Dermis blood vessel endothelial cell (primary cell): Measurements from ENCODE around the gene JARID2. TPM values are rescaled to one million over a fixed set of nuclear protein-coding genes. Genes with fewer than 3 reads are reported as not detected.
A peak's percentile ranks its signal among the peaks of the same experiment; 100 is the strongest.

Experiments
- DNase-seq: peaks from one replicate; pipeline ENCODE4 v3.0.0; 2010
- total RNA-seq: library from RNA; depleted of rRNA; stranded (reverse); fragments of >200 nt; gene quantifications from 2 replicates; pipeline ENCODE4 v1.2.3, GENCODE V29; 2014

Gene JARID2
- total RNA-seq, 1 donor from 2014 or later: 15.3 TPM

GRCh38 chr6:15449011-15449410, 203.1 kb downstream of the JARID2 start:
- DNase-seq: peak; percentile 30

GRCh38 chr6:15451738-15452137, 205.9 kb downstream of the JARID2 start:
- no peak for DNase-seq

- no peak for DNase-seq
Observed at GRCh38 chr6:15452182-15452941, 206.5 kb downstream of the JARID2 start.

GRCh38 chr6:15453186-15453585, 207.3 kb downstream of the JARID2 start:
- DNase-seq: peak; percentile 60

GRCh38 chr6:15453622-15454021, 207.8 kb downstream of the JARID2 start:
- DNase-seq: no peak

GRCh38 chr6:15456422-15456821, 210.6 kb downstream of the JARID2 start:
- DNase-seq: no peak

- no peak for DNase-seq
Observed at GRCh38 chr6:15457121-15457650, 211.3 kb downstream of the JARID2 start.

GRCh38 chr6:15458021-15458459, 212.2 kb downstream of the JARID2 start:
- DNase-seq: no peak

- no peak for DNase-seq
Observed at GRCh38 chr6:15460110-15460727, 214.3 kb downstream of the JARID2 start.

GRCh38 chr6:15461127-15461944, 215.5 kb downstream of the JARID2 start:
- no peak for DNase-seq

- DNase-seq: no peak
Observed at GRCh38 chr6:15462256-15462655, 216.4 kb downstream of the JARID2 start.

- no peak for DNase-seq
Observed at GRCh38 chr6:15462717-15463525, 217.1 kb downstream of the JARID2 start.

- peak; percentile 59 for DNase-seq
Observed at GRCh38 chr6:15464211-15464725, 218.4 kb downstream of the JARID2 start.

GRCh38 chr6:15465212-15465611, 219.3 kb downstream of the JARID2 start:
- no peak for DNase-seq

- DNase-seq: peak; percentile 58
Observed at GRCh38 chr6:15470746-15471145, 224.9 kb downstream of the JARID2 start.

- peak; percentile 43 for DNase-seq
Observed at GRCh38 chr6:15472621-15473020, 226.8 kb downstream of the JARID2 start.

- DNase-seq: no peak
Observed at GRCh38 chr6:15473174-15473573, 227.3 kb downstream of the JARID2 start.

- DNase-seq: peak; percentile 81
Observed at GRCh38 chr6:15473741-15474161, 227.9 kb downstream of the JARID2 start.

GRCh38 chr6:15474196-15474595, 228.3 kb downstream of the JARID2 start:
- DNase-seq: no peak

GRCh38 chr6:15475261-15475660, 229.4 kb downstream of the JARID2 start:
- DNase-seq: no peak

- no peak for DNase-seq
Observed at GRCh38 chr6:15475872-15476271, 230.0 kb downstream of the JARID2 start.
